DOHH2 (cell line): Measurements from ENCODE around the gene VASH1.

Source experiments
- CTCF ChIP-seq: fragments of 200-600 bp; sonication (generic); IDR thresholded peaks from one replicate; pipeline ENCODE4 v1.5.1; 2014; ENCODE audit warnings: antibody characterized with exemption, mild to moderate bottlenecking, low read depth, low read length; ENCODE audit not compliant: poor library complexity, severe bottlenecking
- EZH2phosphoT487 ChIP-seq: fragments of 200-600 bp; sonication (generic); IDR thresholded peaks from 2 replicates; pipeline ENCODE4 v1.6.1; 2017; ENCODE audit warnings: borderline replicate concordance, mild to moderate bottlenecking, antibody characterized with exemption, low read length, moderate library complexity, mixed read lengths

GRCh38 chr14:76808011-76808410, 46.7 kb downstream of the VASH1 start:
- TF ChIP-seq CTCF: no peak
- TF ChIP-seq EZH2phosphoT487: no peak
